Measurements from ENCODE around the gene RSPRY1.

- TF ChIP-seq CTCF (IDR thresholded peaks at IDR 0.05; ENCODE audit: control extremely low read depth in 1 of 3, insufficient read depth in 1 of 3, low read depth in 1 of 3, low read length in 3 of 3) (no peak), TEAD4 (IDR thresholded peaks at IDR 0.05; ENCODE audit: low read depth, low read length) (no peak), BACH1 (IDR thresholded peaks at IDR 0.05; ENCODE audit: low read length) (no peak), TCF12 (IDR thresholded peaks at IDR 0.05; ENCODE audit: low read depth, low read length) (no peak)
- TF ChIP-seq, protein P1, sequence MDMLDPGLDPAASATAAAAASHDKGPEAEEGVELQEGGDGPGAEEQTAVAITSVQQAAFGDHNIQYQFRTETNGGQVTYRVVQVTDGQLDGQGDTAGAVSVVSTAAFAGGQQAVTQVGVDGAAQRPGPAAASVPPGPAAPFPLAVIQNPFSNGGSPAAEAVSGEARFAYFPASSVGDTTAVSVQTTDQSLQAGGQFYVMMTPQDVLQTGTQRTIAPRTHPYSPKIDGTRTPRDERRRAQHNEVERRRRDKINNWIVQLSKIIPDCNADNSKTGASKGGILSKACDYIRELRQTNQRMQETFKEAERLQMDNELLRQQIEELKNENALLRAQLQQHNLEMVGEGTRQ (IDR thresholded peaks at IDR 0.05; ENCODE audit: low read length), result no peak
Measured at GRCh38 chr16:57151369-57151768, 34.8 kb upstream of the RSPRY1 start.

All from H1 (cell line).